ENCODE measurements around the gene DET1. TPM values are rescaled to one million over a fixed set of nuclear protein-coding genes. Genes with fewer than 3 reads are reported as not detected.
"Not testable (repeated sequence)": the region's sequence is repeated elsewhere in the genome, so short reads cannot be mapped to it uniquely, and the experiment has no call there.

DET1 gene
- total RNA-seq, 1 donor from 2014 or later: 6.0 TPM

DNA sequence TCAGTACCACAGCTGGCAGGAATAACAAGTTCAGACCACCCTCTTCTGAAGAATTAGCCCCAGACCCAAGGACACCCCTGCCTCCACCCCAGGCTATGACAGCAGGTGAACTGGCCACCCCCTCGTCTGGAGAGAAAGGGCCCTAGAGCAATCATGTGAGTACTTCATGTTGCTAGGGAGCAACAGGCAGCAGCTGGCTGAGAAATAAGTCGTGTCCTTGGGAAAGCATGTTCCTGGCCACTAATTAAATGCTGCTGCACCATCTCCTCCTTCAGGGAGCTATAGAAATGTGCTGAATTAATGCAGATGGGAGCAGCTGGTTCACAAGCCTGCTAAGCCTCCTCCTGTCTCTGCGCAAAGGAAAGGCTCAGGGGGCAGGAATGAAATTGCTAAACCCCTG lies 47.5 kb downstream of the DET1 start:
- DNase-seq (ENCODE audit: low spot score): no peak

DNA sequence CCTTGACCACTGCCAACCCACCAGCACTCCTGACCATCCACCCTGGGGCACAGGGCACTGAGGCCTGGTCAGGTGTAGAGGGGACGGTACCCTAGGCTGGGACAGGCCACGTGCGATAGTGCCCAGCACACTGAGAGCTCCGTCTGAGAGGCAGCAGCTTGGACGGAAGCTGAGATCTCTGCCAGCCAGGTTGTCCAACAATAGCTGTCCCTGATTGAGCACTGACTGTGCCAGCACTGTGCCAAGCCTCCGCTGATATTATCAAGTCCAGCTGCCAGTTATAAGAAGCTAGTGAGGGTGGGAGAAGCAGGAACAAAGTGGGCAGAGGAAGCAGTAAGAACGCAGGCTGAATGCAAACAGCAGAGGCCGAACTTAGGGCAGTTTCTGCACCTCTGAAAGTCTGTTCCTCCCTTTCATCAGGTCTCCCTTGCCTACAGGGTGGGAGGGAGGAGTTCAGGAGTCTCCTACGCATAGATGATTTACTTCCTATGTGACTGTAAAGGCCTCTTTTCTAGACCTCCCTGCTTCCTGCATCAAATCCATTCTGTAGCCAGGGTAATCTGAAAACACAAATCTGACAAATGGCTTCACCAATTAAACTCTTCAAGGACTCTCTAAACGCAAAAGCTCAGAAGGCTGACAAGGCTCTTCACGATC lies 49.2 kb downstream of the DET1 start:
- no peak for DNase-seq (ENCODE audit: low spot score)

DNA sequence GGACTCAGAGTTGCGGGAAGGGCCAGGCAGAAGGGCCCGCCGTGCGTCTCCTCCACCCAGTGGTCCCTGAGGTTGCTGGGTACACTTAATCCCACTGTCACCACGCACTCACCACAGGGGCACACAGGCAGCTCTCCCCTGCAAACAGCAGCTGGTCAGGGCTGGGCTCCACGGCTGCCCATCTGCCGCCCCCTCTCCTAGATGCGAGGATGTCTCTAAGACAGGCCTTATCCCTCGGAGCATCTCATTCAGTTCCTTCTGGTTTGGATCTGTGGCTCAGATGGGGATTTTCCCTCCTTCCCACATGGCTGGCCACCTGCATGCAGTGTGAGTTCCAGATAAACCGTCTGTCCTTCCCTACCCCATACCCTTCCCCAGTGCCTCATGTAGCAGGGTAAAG lies 52.6 kb downstream of the DET1 start:
- DNase-seq (ENCODE audit: low spot score): no peak

- no peak for DNase-seq (ENCODE audit: low spot score)
Measured at GRCh38 chr15:88491158-88491557, 55.3 kb downstream of the DET1 start.

DNA sequence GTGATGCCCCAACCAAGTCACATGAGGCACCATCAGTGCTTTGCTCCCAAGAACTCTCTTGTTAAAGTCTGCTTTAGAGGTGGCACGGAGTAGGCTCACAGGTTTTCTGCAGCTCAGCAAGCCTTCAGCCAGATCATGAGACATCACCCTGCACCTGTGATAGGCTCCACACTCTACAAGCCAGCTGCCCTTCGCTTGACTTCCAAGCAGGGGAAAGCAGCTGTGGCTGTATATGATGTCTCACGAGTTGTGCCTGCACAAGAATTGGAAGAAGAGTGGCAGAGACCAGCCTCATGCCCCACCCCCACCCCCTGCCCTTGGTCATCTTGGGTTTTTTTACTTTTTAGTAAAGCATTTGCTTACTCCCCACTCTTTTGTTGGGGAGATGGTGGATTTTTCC lies 56.4 kb downstream of the DET1 start:
- no peak for DNase-seq (ENCODE audit: low spot score)

- DNase-seq (ENCODE audit: low spot score): no peak
Measured at GRCh38 chr15:88489321-88489720, 57.2 kb downstream of the DET1 start.

GRCh38 chr15:88487796-88488523 lies 58.5 kb downstream of the DET1 start:
- no peak for DNase-seq (ENCODE audit: low spot score)

DNA sequence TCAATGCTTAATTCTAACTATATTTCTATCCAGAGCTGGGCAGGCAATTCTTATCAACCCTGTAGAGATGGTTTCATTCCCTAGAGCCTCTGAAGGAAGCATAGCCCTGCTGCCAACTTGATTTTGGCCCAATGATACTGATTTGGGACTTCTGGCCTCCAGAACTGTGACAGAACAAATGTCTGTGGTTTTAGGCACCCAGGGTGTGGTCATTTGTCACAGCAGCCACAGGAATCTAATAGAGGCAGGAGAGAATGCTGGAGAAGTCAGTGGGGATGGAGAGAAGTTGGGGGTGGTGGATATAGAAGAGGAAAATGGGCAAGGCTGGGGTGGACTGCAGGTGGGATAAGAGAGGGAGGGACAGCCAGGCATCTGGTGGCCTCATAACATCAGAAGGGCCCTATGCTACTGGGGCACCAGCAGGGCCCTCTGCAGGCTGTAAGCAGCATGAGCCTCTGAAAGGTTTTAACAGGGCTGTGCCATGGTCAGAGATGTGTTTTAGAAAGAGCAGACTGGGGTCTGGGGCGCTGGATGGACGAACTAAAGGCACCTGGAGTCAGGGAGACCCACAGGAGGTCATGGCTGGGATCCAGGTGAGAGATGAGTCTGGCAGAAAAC lies 59.2 kb downstream of the DET1 start:
- DNase-seq (ENCODE audit: low spot score): no peak

DNA sequence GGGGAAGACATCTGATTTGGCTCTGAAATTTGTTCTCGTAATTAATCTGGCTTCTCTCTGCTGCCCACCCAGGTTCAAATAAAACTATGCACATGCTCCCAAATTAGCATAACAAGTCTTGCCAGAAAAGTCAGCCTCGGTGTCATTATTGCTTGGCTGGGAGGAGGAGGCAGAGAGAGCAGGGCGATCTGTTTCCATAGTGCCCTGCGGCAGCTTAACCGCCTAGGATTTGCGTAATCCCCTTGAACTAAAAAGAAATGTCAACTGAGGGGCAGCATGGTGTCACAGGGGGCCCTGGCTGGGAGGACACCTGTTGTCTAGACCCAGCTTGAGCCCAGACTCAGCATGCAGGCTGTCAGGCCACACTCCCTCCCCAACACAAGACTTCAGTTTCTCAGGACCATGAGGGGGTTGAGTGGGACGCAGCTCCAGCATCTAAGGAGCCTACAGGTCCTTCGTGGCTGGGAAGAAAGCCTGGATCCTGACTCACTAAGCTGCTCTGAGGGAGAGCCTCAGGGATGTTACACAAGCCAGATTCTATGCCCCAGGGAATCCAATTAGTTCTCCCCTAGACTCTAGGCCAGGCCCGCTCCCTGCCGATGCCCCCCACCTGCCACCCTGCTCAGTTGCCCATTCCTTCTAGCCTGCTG lies 61.7 kb downstream of the DET1 start:
- no peak for DNase-seq (ENCODE audit: low spot score)

- DNase-seq (ENCODE audit: low spot score): no peak
Measured at GRCh38 chr15:88482263-88482662, 64.2 kb downstream of the DET1 start.

DNA sequence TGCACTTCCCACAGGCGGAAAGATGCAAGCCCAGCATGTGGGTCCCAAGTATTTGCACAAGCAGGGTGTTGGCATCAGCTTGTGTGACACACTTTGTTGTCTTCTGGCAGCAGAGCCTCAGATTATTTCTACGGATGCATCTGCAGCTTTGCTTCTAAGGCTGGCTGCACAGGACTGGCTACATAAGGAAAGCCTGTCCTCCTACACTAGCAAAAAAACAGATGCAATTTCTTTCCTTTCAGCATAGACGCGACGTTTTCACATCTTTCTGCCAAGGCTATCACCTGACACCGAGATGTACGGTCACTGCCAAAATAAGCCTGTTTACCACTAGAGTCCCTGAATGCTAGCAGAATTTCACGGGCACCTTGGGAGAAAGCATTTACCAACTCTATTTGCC lies 65.5 kb downstream of the DET1 start:
- no peak for DNase-seq (ENCODE audit: low spot score)

GRCh38 chr15:88479169-88479568 lies 67.3 kb downstream of the DET1 start:
- no peak for DNase-seq (ENCODE audit: low spot score)

GRCh38 chr15:88477904-88478303 lies 68.6 kb downstream of the DET1 start:
- DNase-seq (ENCODE audit: low spot score): no peak

DNA sequence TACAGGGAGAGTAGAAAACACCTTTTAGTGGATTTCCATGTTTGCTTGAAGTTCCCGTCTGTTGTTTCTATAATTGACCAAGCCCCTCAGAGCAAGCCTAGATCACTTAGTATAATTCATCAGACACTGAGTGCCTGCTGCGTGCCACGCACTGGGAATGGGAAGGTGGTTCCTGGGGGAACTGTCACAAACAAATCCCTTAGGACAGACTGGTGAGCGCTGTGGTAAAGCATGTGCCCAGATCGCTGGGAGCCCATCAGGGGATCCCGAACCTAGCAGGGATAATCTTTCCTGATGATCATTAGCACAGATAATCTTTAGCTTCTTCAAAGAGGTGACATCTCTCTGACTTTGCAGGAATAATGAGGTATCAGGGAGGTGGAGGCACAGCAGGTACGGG lies 69.4 kb downstream of the DET1 start:
- DNase-seq (ENCODE audit: low spot score): no peak

DNA sequence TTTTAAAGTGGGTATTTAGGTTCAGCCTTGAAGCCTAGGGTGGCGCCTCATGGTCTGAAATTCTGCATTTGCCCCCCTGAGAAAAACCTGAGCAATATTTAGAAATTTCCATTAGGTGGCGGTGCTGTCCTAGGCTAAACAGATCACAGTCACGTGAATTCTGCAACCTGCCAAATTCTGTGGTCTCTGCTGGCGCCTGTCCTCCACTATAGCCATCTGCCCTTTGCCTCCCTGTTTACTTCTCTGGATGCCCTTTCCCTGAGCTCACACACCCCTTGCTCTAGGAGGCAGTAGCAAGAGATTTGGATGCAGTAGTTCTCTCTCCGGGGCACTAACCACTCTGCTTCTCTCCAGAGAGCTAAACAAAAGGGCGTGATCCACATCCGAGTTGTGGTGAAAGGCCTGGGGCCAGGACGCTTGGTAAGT lies 69.8 kb downstream of the DET1 start:
- DNase-seq (ENCODE audit: low spot score): no peak

- not testable (repeated sequence) for DNase-seq (ENCODE audit: low spot score)
Measured at GRCh38 chr15:88473661-88474293, 72.7 kb downstream of the DET1 start.

DNA sequence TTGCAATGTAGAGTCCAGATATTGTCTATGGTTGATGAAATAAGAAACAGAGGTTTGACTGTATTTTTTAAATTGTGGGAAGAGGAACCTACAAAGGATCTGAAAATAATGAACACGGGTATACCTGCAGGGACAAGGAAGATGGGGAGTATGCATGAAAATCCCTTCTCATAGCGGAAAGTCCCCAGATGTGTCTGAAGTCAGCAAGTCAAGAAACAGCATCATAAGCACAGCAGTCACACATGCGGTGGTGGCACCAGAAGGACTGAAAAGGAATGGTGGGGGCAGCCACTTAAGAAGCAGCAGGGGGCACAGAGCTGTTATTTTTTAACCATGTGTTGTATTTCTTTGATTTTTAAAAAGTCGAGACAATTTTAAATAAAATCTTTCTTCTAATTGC lies 74.3 kb downstream of the DET1 start:
- no peak for DNase-seq (ENCODE audit: low spot score)

GRCh38 chr15:88470625-88471372 lies 75.7 kb downstream of the DET1 start:
- no peak for DNase-seq (ENCODE audit: low spot score)

DNA sequence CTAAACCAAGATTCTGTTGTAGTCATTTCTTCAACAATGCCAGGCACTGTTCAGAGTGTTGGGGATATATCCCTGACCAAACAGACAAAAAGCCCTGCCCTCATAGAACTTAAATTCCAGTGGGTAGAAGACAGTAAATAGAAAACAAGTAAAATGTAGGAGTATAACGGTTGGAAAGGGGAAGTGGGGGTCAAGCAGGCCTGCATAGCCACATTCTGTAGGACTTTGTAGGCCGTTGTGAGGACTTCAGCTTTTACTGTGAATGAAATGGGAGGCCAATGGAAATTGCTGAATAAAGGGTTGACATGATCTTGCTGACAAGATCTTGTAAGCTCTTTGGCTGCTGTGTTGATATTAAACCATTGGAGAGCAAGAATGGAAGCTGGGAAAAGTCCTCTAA lies 77.2 kb downstream of the DET1 start:
- no peak for DNase-seq (ENCODE audit: low spot score)

- not testable (repeated sequence) for DNase-seq (ENCODE audit: low spot score)
Measured at GRCh38 chr15:88468721-88469120, 77.8 kb downstream of the DET1 start.

All from mesenteric fat pad (tissue), 1 donor.